Ishikawa (cell line): ENCODE data around the gene PRKCB.
A peak's percentile ranks its signal among the peaks of the same experiment; 100 is the strongest.

Experiments
- CEBPB ChIP-seq: IDR thresholded peaks from 2 replicates; pipeline ENCODE4 v1.6.1; 2012
- CREB1 ChIP-seq: IDR thresholded peaks from 2 replicates; pipeline ENCODE4 v1.6.1; 2012; ENCODE audit warnings: low read depth
- EGR1 ChIP-seq: IDR thresholded peaks from 2 replicates; pipeline ENCODE4 v1.6.1; 2012
- EP300 ChIP-seq: IDR thresholded peaks from 2 replicates; pipeline ENCODE4 v1.6.1; 2012; ENCODE audit warnings: borderline replicate concordance
- FOXM1 ChIP-seq: IDR thresholded peaks from 2 replicates; pipeline ENCODE4 v1.6.1; 2012; ENCODE audit warnings: low read depth, borderline replicate concordance
- MAX ChIP-seq: IDR thresholded peaks from 2 replicates; pipeline ENCODE4 v1.6.1; 2012
- NFIC ChIP-seq: IDR thresholded peaks from 2 replicates; pipeline ENCODE4 v1.6.1; 2012
- RAD21 ChIP-seq: IDR thresholded peaks from 2 replicates; pipeline ENCODE4 v1.6.1; 2012; ENCODE audit warnings: low read depth
- REST ChIP-seq: IDR thresholded peaks from 2 replicates; pipeline ENCODE4 v1.6.1; 2012; ENCODE audit warnings: low read depth, mild to moderate bottlenecking
- TAF1 ChIP-seq: IDR thresholded peaks from 2 replicates; pipeline ENCODE4 v1.6.1; 2012; ENCODE audit warnings: low read depth, mild to moderate bottlenecking
- TCF12 ChIP-seq: IDR thresholded peaks from 2 replicates; pipeline ENCODE4 v1.6.1; 2012; ENCODE audit warnings: low read depth
- TEAD4 ChIP-seq: IDR thresholded peaks from 2 replicates; pipeline ENCODE4 v1.6.1; 2012
- USF1 ChIP-seq: IDR thresholded peaks from 2 replicates; pipeline ENCODE4 v1.6.1; 2012
- YY1 ChIP-seq: IDR thresholded peaks from 2 replicates; pipeline ENCODE4 v1.6.1; 2012; ENCODE audit warnings: low read depth
- ZBTB7A ChIP-seq: IDR thresholded peaks from 2 replicates; pipeline ENCODE4 v1.6.1; 2012; ENCODE audit warnings: low read depth

The PRKCB gene

GRCh38 chr16:24070851-24071250 lies 235.1 kb downstream of the PRKCB start:
- TF ChIP-seq EP300, result no peak
- no peak for TF ChIP-seq TCF12
- TF ChIP-seq REST, result no peak
- no peak for TF ChIP-seq TAF1
- peak; percentile 47 for TF ChIP-seq RAD21
- no peak for TF ChIP-seq YY1
- TF ChIP-seq MAX, result no peak

GRCh38 chr16:24071666-24072360 lies 236.0 kb downstream of the PRKCB start:
- TF ChIP-seq FOXM1, result no peak
- no peak for TF ChIP-seq REST
- no peak for TF ChIP-seq EGR1
- TF ChIP-seq USF1, result no peak
- TF ChIP-seq MAX, result no peak
- TF ChIP-seq CREB1, result no peak

GRCh38 chr16:24073321-24073720 lies 237.5 kb downstream of the PRKCB start:
- no peak for TF ChIP-seq MAX
- TF ChIP-seq ZBTB7A, result no peak
- TF ChIP-seq TEAD4, result no peak

GRCh38 chr16:24074574-24074973 lies 238.8 kb downstream of the PRKCB start:
- no peak for TF ChIP-seq RAD21
- no peak for TF ChIP-seq EP300
- no peak for TF ChIP-seq TCF12
- no peak for TF ChIP-seq YY1
- TF ChIP-seq CEBPB, result no peak
- no peak for TF ChIP-seq NFIC
- no peak for TF ChIP-seq TAF1
- no peak for TF ChIP-seq MAX
- no peak for TF ChIP-seq REST
- no peak for TF ChIP-seq CREB1
- TF ChIP-seq TEAD4, result no peak
- TF ChIP-seq USF1, result no peak
- no peak for TF ChIP-seq FOXM1
- TF ChIP-seq EGR1, result no peak
- TF ChIP-seq ZBTB7A, result no peak

GRCh38 chr16:24075302-24075701 lies 239.5 kb downstream of the PRKCB start:
- TF ChIP-seq EGR1 (no peak), NFIC (no peak), TCF12 (no peak), CREB1 (no peak), YY1 (no peak)
